ENCODE measurements around the gene GLT6D1.

GLT6D1 gene

DNA sequence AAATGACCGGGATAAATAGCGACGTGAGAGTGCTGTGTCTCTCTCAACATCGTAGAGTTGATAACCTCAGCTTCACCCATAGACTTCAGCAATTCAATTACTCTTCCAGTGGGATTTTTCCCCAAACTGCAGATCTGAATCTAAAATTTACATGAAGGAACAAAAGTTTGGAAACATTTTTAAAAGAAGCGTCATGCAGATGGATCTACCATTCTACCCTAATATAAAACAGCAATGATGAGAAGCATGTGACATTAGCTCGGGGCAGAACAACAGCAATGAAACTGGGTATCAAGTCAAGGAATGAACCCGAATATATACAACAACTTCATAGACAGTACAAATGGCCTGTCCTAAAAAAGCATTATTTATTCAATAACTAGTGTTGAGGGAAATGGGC is 18.8 kb downstream of the GLT6D1 start:
- DNase-seq = no peak

- DNase-seq = no peak
These were observed 19.8 kb downstream of the GLT6D1 start for GRCh38 chr9:135619599-135619886.

DNA sequence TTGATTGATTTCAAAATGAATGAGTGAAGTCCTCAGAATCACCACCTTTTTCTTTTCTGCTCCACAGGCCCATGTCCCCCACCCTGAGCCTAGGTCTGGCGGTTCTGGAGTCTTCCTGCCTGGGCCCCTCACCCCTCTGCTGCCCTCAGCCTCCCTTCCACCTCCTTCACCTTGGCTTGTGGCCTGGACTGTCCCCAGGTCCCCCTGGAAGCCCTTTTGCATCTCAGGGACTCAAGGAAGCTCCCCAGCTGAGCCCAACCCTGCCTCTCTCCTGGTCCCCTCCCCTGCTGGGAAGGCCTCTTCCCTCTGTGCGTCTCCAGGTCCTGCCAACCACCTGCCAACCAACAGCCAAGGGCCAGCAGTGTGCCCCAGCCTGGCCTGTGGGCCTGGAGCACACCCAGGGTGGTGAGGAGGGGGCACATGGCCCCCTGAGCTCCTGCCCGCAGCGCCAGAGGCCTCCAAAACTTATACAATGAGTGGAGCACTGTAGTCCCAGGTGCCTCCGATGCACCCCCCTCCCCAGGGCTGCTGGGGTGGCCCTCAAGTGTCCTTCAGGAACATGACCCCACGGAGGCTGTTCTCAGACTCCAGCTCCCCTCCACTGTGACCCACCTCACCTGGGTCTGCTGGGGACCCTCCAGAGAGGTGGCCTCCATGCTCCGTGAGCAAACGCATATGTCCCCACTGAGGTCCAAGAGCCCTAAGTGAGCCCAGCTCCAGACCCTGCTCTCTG is 20.3 kb downstream of the GLT6D1 start:
- no peak for DNase-seq

- no peak for DNase-seq
These were observed 21.3 kb downstream of the GLT6D1 start for GRCh38 chr9:135617991-135618411.

- DNase-seq = no peak
These were observed 21.8 kb downstream of the GLT6D1 start for GRCh38 chr9:135617538-135617900.

GRCh38 chr9:135616619-135617537 is 22.5 kb downstream of the GLT6D1 start:
- no peak for DNase-seq

- DNase-seq = no peak
These were observed 23.4 kb downstream of the GLT6D1 start for GRCh38 chr9:135615666-135616618.

GRCh38 chr9:135614821-135615665 is 24.3 kb downstream of the GLT6D1 start:
- DNase-seq = no peak

- no peak for DNase-seq
These were observed 25.2 kb downstream of the GLT6D1 start for GRCh38 chr9:135613946-135614805.

DNA sequence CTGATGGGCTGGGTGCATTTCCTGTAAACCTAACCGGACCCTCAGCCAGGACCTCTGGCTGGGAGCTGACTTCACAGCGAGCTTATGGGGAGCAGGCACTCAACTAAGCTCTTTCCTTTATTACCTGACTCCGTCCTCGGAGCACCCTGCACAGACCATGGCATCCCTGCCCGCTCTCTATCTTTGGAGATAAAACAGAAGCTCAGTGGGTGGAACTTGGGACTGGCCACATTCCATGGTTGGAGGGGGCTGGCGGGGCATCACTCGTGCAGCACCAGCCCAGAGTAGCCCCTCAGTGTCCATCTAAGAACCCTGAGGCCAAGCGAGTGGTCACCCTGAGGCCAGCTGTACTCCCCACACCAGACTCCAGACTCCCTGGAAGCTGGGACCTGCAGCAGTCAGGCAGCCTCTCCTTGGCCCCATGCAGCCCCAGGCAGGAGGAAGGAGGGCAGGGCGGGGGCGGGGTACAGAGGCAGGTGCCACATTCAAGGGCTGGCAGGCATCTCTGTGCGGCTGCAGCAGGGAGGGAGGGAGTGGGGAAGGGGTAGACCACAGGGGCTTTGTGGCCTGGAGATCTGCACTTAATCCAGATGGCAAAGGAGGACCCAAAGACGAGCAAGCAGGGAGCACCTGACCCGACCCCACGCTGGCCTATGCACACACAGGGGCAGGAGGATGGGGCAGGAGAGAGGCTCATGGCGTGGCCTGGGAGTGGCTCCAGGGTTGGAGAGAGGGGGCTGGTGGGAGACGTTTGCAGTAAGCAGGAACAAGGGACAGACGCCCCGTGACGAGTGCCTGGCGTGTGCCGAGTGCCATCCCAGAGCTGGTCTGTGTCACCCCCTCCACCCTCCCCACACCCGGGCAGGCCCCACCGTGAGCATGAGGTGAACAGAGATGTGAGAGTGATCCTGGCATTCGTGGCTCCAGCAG is 26.1 kb downstream of the GLT6D1 start:
- no peak for DNase-seq

- DNase-seq = no peak
These were observed 26.9 kb downstream of the GLT6D1 start for GRCh38 chr9:135612437-135612836.

DNA sequence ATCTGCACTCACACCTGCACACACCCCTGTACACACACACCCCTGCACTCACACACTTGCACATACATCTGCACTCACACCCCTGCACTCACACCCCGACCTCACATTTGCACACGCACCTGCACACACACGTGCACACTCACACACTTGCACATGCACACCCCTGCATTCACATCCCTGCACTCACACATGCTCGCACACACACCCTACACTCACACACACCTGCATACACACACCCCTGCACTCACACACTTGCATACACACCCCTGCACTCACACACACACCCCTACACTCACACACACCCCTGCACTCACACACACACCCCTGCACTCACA is 27.5 kb downstream of the GLT6D1 start:
- DNase-seq = no peak

DNA sequence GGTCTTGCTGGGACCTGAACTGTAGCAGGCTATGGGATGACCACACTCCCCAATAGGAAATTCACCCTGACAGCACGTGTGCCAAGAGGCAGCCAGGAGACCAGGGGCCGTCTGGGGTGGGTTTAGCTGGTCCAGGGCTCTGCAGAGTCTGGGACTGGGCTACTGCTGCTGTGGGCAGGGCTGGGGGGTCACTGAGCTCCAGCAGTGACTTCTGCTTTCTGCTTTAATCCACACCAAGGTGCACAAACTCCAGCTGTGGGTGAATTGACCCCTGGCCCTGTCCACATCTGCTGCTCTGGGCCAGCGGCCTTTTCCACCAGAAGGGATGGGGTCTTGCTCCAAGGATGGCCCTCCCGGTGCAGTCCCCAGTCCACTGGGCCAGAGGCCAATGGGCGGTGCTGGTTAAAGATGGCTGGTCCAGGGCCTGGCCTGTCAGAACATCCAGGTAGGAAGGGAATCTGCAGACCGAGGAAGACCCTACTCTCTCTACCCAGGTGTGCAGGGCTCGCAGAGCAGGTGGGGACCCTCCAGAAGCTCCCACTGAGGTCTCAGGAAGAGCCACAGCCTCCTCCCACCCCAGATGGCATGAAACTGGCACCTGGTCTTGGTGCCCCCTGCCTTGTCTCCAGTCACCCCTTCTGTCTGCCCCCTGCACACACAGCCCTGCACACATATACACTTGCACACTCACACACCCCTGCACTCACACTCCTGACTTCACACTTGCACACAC is 28.0 kb downstream of the GLT6D1 start:
- DNase-seq = no peak

DNA sequence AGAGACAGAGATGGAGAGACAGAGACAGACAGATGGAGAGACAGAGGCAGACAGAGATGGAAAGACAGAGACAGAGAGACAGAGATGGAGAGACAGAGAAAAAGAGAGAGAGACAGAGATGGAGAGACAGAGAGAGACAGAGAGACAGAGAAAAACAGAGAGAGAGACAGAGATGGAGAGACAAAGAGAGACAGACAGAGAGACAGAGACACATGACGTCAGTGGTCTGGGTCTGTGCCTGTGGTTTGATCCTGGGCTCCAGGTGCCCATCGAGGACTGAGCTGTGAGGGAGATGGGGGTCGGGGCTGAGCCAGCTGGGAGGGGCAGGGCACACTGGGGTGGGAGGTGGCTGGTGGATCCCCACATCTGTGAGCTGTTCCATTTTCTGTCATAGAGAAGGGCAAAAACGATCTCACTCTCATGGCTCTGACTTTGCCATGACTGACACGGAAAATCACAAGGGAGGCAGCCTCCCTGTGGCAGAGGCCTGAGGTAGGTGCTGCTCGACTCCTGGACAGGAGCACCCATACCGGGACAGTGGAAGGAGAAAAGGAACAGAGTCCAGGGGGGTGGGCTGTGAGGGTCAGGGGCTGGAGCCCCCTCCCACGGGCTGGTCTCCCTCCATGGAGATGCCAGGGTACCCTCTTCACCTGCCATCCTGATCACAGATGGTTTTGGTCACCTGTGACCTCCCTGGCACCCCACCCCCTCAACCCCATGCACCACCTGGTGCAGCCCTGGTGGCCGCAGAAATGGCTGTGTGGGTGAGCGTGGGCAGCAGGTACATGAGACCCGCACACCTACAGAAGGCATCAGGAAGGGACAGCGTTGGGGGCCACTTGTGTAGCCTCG is 28.8 kb downstream of the GLT6D1 start:
- DNase-seq = no peak

- no peak for DNase-seq
These were observed 29.9 kb downstream of the GLT6D1 start for GRCh38 chr9:135609366-135609955.

DNA sequence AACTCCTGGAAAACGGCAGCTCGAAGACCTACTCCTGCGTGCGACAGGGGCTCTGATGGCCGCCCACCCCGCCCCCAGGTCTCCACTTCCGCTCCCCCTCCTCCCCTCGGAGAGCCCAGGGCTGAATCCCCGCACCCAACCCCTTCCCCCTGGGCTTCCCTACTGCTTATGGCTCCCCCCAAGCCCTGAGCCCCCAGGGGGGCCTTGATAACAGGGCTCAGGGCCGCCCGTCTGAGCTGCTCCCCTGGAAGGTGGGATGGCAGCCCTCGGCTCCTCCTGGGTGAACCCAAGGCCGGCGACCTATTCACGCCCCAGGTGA is 30.4 kb downstream of the GLT6D1 start:
- DNase-seq = no peak

DNA sequence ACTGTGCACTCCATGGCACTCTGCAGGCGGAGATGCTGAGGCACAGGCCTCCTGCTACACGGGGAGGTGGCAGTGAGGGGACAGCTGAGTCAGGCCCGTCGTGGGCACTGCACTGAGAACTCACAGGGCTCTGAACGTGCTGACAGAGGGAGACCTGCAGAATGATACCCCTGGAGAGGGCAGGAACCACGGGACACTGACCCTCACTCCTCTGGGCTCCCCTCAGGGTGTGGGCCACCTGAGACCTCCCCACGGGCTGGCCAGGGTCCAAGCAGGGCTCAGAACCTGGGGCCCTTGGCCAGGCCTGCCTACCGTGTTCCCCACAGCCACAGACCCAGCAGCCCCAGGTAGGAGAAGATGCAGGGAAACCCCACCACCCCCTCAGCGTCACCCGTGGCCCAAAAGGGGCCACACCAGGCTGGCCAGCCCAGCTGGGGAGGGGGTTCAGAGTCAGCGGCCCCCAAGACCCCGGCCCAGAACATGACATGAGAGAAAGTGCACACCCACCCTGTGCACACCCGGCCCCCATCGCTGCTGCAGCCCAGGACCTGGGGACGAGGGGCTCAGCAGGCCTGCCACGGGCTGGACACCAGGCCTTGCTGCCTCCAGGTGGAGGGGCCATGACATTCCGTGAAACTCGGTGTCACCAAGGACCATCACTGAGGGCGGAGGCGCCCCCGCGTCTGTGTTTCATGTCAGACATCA is 30.9 kb downstream of the GLT6D1 start:
- DNase-seq = no peak
